ENCODE data around the gene GJD3.

Gene GJD3

GRCh38 chr17:40366861-40367518 is 2.5 kb upstream of the GJD3 start:
- DNase-seq (ENCODE audit: low read depth): no peak
- no peak overlapping the region for H3K4me3 ChIP-seq (ENCODE audit: low read depth, low read length)
- TF ChIP-seq, protein P1, sequence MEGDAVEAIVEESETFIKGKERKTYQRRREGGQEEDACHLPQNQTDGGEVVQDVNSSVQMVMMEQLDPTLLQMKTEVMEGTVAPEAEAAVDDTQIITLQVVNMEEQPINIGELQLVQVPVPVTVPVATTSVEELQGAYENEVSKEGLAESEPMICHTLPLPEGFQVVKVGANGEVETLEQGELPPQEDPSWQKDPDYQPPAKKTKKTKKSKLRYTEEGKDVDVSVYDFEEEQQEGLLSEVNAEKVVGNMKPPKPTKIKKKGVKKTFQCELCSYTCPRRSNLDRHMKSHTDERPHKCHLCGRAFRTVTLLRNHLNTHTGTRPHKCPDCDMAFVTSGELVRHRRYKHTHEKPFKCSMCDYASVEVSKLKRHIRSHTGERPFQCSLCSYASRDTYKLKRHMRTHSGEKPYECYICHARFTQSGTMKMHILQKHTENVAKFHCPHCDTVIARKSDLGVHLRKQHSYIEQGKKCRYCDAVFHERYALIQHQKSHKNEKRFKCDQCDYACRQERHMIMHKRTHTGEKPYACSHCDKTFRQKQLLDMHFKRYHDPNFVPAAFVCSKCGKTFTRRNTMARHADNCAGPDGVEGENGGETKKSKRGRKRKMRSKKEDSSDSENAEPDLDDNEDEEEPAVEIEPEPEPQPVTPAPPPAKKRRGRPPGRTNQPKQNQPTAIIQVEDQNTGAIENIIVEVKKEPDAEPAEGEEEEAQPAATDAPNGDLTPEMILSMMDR (IDR thresholded peaks at IDR 0.05; ENCODE audit: low read depth, low read length, missing control alignments): no peak
- in situ Hi-C loops (cut with HindIII; ENCODE audit: low sequenced_read_pairs): no loop called here

- in situ Hi-C loops (cut with HindIII; ENCODE audit: low sequenced_read_pairs): no loop called here
- H3K4me3 ChIP-seq (ENCODE audit: low read depth, low read length): no peak overlapping the region
- DNase-seq (ENCODE audit: low read depth): no peak
- TF ChIP-seq, protein P1 (IDR thresholded peaks at IDR 0.05; ENCODE audit: low read depth, low read length, missing control alignments): no peak
These were observed 1.7 kb upstream of the GJD3 start for GRCh38 chr17:40366076-40366860.

DNA sequence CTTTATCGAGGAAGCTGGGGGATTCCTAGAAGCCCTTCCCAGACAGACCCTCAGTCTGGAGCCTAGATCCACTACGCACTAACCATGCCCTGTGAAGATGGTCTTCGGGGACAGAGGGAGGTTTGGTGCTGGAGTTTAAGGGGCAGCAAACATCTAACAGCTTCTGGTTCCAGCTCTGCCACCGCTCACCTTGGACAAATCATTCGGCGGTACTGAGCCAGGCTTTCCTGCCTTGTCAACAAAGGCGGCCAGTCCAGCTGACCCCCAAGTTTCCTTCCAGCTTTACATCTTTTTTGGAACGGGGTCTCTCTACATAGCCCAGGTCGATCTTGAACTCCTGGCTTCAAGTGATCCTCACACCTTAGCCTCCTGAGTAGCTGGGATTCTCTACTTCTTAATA is 369 bp upstream of the GJD3 start:
- in situ Hi-C loops (cut with HindIII; ENCODE audit: low sequenced_read_pairs): no loop called here
- TF ChIP-seq, protein P1 (IDR thresholded peaks at IDR 0.05; ENCODE audit: low read depth, low read length, missing control alignments): no peak

GRCh38 chr17:40363111-40363827 is 1.3 kb downstream of the GJD3 start:
- TF ChIP-seq, protein P1 (IDR thresholded peaks at IDR 0.05; ENCODE audit: low read depth, low read length, missing control alignments): no peak
- DNase-seq (ENCODE audit: low read depth): no peak
- H3K4me3 ChIP-seq (ENCODE audit: low read depth, low read length): peak overlapping the region; percentile 40
- in situ Hi-C loops (cut with HindIII; ENCODE audit: low sequenced_read_pairs): no loop called here

More for the DNA sequence above, 369 bp upstream of the GJD3 start:
- H3K4me3 ChIP-seq (ENCODE audit: low read depth, low read length): peak overlapping the region; percentile 40
- DNase-seq (ENCODE audit: low read depth): no peak

DNA sequence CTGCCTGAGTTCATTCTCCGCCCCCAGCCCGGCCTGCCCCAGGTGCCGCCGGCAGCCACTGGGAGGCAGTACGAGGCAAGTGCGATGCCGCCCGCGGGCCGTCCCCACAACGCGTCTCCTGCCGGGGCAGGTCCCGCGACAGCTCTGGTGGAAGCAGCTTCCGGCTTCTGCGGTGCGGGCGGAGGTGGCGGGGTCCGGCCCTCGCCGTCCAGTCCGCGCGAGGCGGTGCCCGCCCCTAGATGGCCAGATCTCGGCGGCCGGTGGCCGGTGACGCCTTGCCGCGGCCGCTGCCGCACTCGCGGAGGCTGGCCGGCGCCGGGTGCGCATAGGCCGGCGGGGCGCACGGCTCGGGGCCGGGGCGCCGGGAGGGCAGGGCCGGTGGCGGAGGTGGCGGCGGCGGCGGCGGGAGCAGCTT is 1.8 kb downstream of the GJD3 start:
- peak overlapping the region; percentile 40 for H3K4me3 ChIP-seq (ENCODE audit: low read depth, low read length)
- in situ Hi-C loops (cut with HindIII; ENCODE audit: low sequenced_read_pairs): no loop called here
- TF ChIP-seq, protein P1 (IDR thresholded peaks at IDR 0.05; ENCODE audit: low read depth, low read length, missing control alignments): peak; percentile 74
- DNase-seq (ENCODE audit: low read depth): no peak

GRCh38 chr17:40361925-40362695 is 2.4 kb downstream of the GJD3 start:
- in situ Hi-C loops (cut with HindIII; ENCODE audit: low sequenced_read_pairs): no loop called here
- peak overlapping the region; percentile 40 for H3K4me3 ChIP-seq (ENCODE audit: low read depth, low read length)
- DNase-seq (ENCODE audit: low read depth): no peak
- TF ChIP-seq, protein P1 (IDR thresholded peaks at IDR 0.05; ENCODE audit: low read depth, low read length, missing control alignments): no peak
